DOHH2 (cell line): ENCODE results near the gene CNBP.

Experiments
- CTCF ChIP-seq: fragments of 200-600 bp; sonication (generic); IDR thresholded peaks from one replicate; pipeline ENCODE4 v1.5.1; 2014; ENCODE audit warnings: antibody characterized with exemption, mild to moderate bottlenecking, low read depth, low read length; ENCODE audit not compliant: poor library complexity, severe bottlenecking
- EZH2phosphoT487 ChIP-seq: fragments of 200-600 bp; sonication (generic); IDR thresholded peaks from 2 replicates; pipeline ENCODE4 v1.6.1; 2017; ENCODE audit warnings: borderline replicate concordance, mild to moderate bottlenecking, antibody characterized with exemption, low read length, moderate library complexity, mixed read lengths

- no peak for TF ChIP-seq CTCF
- TF ChIP-seq EZH2phosphoT487, result no peak
These were observed 52.1 kb downstream of the CNBP start for GRCh38 chr3:129131465-129132088.
